Fibroblast of skin of right quadriceps (primary cell): Measurements from ENCODE around the gene LRRC73.
"Not testable (repeated sequence)": the region's sequence is repeated elsewhere in the genome, so short reads cannot be mapped to it uniquely, and the experiment has no call there.

Experiments
- DNase-seq: peaks from one replicate; pipeline ENCODE4 v3.0.0-alpha.2; 2013

LRRC73 gene

GRCh38 chr6:43459535-43459934 lies 50.6 kb downstream of the LRRC73 start:
- DNase-seq, result no peak

DNA sequence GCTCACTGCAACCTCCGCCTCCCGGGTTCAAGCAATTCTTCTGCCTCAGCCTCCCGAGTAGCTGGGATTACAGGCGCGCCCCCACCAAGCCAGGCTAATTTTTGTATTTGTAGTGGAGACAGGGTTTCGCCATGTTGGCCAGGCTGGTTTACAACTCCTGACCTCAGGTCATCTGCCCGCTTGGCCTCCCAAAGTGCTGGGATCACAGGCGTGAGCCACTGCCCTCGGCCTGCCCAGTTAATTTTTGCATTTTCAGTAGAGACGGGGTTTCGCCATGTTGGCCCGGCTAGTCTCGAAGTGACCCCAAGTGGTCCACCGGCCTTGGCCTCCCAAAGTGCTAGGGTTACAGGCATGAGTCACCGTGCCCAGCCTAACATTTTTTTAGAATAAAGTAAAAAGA lies 52.0 kb downstream of the LRRC73 start:
- not testable (repeated sequence) for DNase-seq

DNA sequence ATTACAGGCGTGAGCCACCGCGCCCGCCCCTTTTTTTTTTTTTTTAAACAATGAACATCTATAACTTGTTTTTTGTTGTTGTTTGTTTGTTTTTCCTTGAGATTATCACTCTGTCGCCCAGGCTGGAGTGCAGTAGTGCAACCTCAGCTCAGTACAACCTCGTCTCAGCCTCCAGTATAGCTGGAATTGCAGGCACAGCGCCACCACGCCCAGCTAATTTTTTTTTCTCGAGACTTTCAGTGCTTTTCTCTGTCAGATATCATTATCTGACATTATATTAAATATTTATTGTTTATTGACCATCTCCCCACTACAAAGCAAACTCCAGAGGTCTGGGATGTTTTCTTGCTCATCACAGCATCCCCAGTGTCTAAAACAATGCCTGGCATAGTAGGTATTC lies 52.5 kb downstream of the LRRC73 start:
- DNase-seq, result no peak
